GM12892 (cell line): ENCODE measurements around the gene CORO1C.

Experiments
- DNase-seq: peaks from one replicate; pipeline ENCODE4 v3.0.0; 2011; ENCODE audit not compliant: insufficient read length
- FAIRE-seq: peaks from 2 replicates; lab custom pipeline; 2011; peaks lifted over from hg19 to GRCh38; lab: Jason Lieb, UNC
- POLR2A ChIP-seq: IDR thresholded peaks from 2 replicates; pipeline ENCODE4 v1.6.1; 2011; ENCODE audit warnings: low read depth, low read length, control low read depth
- POLR2AphosphoS5 ChIP-seq: IDR thresholded peaks from 2 replicates; pipeline ENCODE4 v1.6.1; 2011; ENCODE audit warnings: low read depth, low read length, control low read depth
- TAF1 ChIP-seq: IDR thresholded peaks from 2 replicates; pipeline ENCODE4 v1.6.1; 2011; ENCODE audit warnings: low read depth, mild to moderate bottlenecking, control low read depth, low read length, borderline replicate concordance

CORO1C gene

GRCh38 chr12:108730365-108731104, 783 bp downstream of the CORO1C start:
- DNase-seq (peak; percentile 41), FAIRE-seq (peak; percentile 56)
- TF ChIP-seq TAF1 (0 out of 2 replicates have a peak, but pooled peaks have one; percentile 45), POLR2A (peak; percentile 51; the same call in 1 of the 2 replicates), POLR2AphosphoS5 (peak; percentile 70)

DNA sequence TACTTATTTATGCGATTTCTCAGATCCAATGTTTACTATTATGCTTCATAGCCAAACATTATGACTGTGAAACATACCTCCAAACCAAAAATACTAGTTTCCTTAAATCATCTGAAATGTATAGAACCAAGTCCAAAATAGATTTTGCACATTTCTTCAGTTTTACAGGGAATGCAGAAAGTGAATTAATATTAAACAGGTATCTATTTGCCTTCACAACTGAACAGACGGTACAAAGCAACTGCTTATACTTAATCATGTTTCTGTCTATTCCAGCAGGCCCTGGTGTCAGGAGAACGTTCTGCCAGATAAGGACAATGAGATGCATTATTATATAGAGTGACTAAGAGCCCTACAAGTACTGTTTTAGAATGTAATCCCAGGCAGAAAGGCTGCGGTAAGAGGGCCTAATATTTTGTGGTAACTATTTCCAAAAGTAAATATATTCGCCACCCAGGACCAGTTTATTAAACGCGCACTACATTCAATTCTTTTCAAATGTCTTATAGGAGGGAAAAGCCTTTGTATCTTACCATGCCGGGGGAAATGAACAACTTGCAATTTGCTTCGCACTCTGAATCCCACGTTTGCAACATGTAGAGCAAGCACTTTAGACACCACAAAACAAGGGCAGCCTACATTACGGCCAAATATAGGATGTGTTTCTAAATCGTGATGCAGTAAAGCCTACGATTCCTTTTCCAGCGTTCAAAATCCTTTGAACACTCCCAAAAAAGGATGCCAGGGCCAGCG, 1.5 kb downstream of the CORO1C start:
- TF ChIP-seq POLR2AphosphoS5 (no peak), TAF1 (no peak), POLR2A (no peak)
- no peak for DNase-seq
- FAIRE-seq: no peak

GRCh38 chr12:108728820-108729611, 2.3 kb downstream of the CORO1C start:
- FAIRE-seq (no peak), DNase-seq (no peak)
- TF ChIP-seq POLR2AphosphoS5: no peak
- TF ChIP-seq TAF1: no peak
- no peak for TF ChIP-seq POLR2A

DNA sequence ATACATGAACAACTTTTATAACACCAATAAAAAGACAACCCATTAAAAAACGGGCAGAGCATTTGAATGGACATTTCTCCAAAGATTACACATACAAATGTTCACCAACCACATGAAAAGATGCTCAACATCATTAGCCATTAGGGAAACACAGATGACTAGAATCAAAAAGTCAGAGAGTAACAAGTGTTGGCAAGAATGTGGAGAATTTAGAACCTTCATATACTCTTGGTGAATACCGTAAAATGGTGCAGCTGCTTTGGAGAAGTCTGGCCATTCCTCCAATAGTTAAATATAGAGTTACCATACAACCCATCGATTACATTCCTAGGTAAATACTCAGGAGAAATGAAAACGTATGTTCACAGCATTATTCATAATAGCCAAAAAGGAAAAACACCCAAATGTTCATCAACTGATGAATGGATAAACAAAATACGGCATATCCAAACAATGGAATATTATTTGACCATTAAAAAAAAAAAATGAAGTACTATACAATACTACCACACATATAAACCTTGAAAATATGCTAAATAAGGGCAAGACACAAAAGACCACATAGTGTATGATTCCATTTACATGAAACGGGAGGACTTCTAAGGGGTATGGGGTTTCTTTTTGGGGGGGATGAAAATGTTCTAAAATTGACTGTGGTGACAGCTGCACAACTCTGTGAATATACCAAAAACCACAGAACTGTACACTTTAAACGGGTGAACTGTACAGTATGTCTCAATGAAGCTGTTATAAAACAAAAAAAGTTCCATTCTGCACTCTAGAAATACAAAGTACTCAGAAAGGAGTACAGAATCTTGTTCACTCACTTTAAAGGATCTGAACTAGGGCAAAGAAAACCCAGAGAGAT, 3.2 kb downstream of the CORO1C start:
- DNase-seq: no peak

GRCh38 chr12:108727161-108727560, 4.2 kb downstream of the CORO1C start:
- TF ChIP-seq POLR2AphosphoS5 (no peak), POLR2A (no peak), TAF1 (no peak)
- FAIRE-seq: no peak
- DNase-seq: no peak

More for the DNA sequence above, 3.2 kb downstream of the CORO1C start:
- TF ChIP-seq TAF1: no peak
- TF ChIP-seq POLR2A: no peak
- no peak for TF ChIP-seq POLR2AphosphoS5
- FAIRE-seq: no peak

DNA sequence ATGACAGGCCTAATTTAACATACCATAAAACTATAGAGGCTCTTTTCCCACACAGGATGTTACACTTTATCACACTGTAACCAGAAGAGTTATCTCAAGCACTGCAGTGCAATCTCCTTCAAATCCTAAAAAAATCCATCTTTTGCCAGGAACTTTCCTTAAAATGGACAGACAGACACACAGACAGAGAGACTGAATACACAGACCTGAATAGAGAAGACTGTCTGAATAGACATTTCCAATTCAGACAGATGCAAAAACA, 6.5 kb downstream of the CORO1C start:
- DNase-seq (no peak), FAIRE-seq (no peak)
- TF ChIP-seq TAF1 (no peak), POLR2A (no peak), POLR2AphosphoS5 (no peak)

GRCh38 chr12:108724054-108724889, 7.0 kb downstream of the CORO1C start:
- no peak for TF ChIP-seq POLR2A
- TF ChIP-seq POLR2AphosphoS5: no peak
- no peak for TF ChIP-seq TAF1
- FAIRE-seq: no peak
- no peak for DNase-seq

- no peak for TF ChIP-seq POLR2AphosphoS5
- no peak for TF ChIP-seq POLR2A
- no peak for TF ChIP-seq TAF1
- no peak for DNase-seq
- FAIRE-seq: no peak
Measured at GRCh38 chr12:108722992-108723766, 8.1 kb downstream of the CORO1C start.

- no peak for DNase-seq
- TF ChIP-seq TAF1 (no peak), POLR2A (no peak), POLR2AphosphoS5 (no peak)
- peak; percentile 36 for FAIRE-seq
Measured at GRCh38 chr12:108722463-108722862, 8.9 kb downstream of the CORO1C start.

DNA sequence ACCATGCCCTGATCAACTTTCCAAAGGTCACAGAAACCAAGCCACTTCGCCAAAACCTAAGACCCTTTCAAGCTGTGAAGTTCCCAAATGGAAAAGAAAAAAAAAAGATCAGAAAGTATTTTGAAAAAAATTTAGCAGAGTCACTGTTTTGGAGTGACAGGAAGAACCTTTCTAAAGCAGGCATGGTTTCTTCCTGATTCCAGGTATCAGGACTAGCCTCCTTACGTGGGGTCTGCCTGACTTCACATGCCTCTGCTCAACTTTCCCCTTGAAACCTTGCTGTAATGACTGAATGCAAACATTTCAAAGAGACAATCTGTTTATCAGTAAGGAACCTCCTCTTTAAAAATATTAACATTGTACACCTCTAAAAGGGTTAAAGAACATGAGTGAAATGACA, 9.5 kb downstream of the CORO1C start:
- DNase-seq (no peak), FAIRE-seq (no peak)
- TF ChIP-seq POLR2A: no peak
- no peak for TF ChIP-seq TAF1
- TF ChIP-seq POLR2AphosphoS5: no peak
